Parathyroid adenoma (tissue), 2 donors: Measurements from ENCODE around the gene TEAD1.

Experiments
- H2AFZ ChIP-seq: fragments of 300-600 bp; sonication (generic); one replicate; pipeline ENCODE4 v1.7.0; 2017; ENCODE audit warnings: antibody characterized with exemption, mild to moderate bottlenecking
- H3K27ac ChIP-seq: fragments of 300-600 bp; sonication (generic); one replicate; pipeline ENCODE4 v1.7.0; 2017
- H3K27me3 ChIP-seq: fragments of 300-600 bp; sonication (generic); one replicate; pipeline ENCODE4 v1.7.0; 2017; ENCODE audit warnings: low read length; ENCODE audit not compliant: control insufficient read depth, insufficient read depth
- H3K36me3 ChIP-seq: fragments of 300-600 bp; sonication (generic); one replicate; pipeline ENCODE4 v1.7.0; 2017; ENCODE audit warnings: low read length; ENCODE audit not compliant: control insufficient read depth, insufficient read depth
- H3K4me1 ChIP-seq: fragments of 300-600 bp; sonication (generic); one replicate; pipeline ENCODE4 v1.7.0; 2017; ENCODE audit warnings: control low read depth
- H3K4me2 ChIP-seq: fragments of 300-600 bp; sonication (generic); one replicate; pipeline ENCODE4 v1.7.0; 2017; ENCODE audit warnings: low read length
- H3K4me3 ChIP-seq: fragments of 300-600 bp; sonication (generic); one replicate; pipeline ENCODE4 v1.7.0; 2017; ENCODE audit warnings: low read depth, low read length
- H3K79me2 ChIP-seq: fragments of 300-600 bp; sonication (generic); one replicate; pipeline ENCODE4 v1.7.0; 2017; ENCODE audit warnings: control low read depth
- H3K9ac ChIP-seq: fragments of 300-600 bp; sonication (generic); one replicate; pipeline ENCODE4 v1.7.0; 2017; ENCODE audit warnings: mild to moderate bottlenecking
- H3K9me3 ChIP-seq: fragments of 300-600 bp; sonication (generic); one replicate; pipeline ENCODE4 v1.7.0; 2017; ENCODE audit warnings: low read length; ENCODE audit not compliant: control insufficient read depth
- CTCF ChIP-seq: fragments of 300-600 bp; sonication (generic); IDR thresholded peaks from one replicate; pipeline ENCODE4 v1.7.0; 2017; ENCODE audit warnings: antibody characterized with exemption, mild to moderate bottlenecking
- donor health status: primary hyperparathyroidism.

TEAD1 gene

GRCh38 chr11:12983336-12983735 lies 309.1 kb downstream of the TEAD1 start:
- Histone ChIP-seq H3K36me3 (no peaks in the 10 kb centered on the region), H3K4me2 (no peak overlapping the region), H3K27me3 (no peaks in the 10 kb centered on the region), H3K9ac (no peak overlapping the region), H3K4me3 (no peak overlapping the region), H2AFZ (no peak overlapping the region), H3K9me3 (no peaks in the 10 kb centered on the region), H3K4me1 (peaks cover 5% of the 10 kb centered on the region), H3K27ac (no peak overlapping the region), H3K79me2 (no peaks in the 10 kb centered on the region)
- TF ChIP-seq CTCF: no peak

GRCh38 chr11:12986194-12986898 lies 312.1 kb downstream of the TEAD1 start:
- H3K36me3 ChIP-seq: no peaks in the 10 kb centered on the region
- H2AFZ ChIP-seq: no peak overlapping the region
- no peaks in the 10 kb centered on the region for H3K4me1 ChIP-seq
- no peak overlapping the region for H3K4me3 ChIP-seq
- H3K9ac ChIP-seq: no peak overlapping the region
- no peaks in the 10 kb centered on the region for H3K79me2 ChIP-seq
- no peaks in the 10 kb centered on the region for H3K9me3 ChIP-seq
- H3K4me2 ChIP-seq: no peak overlapping the region
- H3K27me3 ChIP-seq: no peaks in the 10 kb centered on the region
- no peak overlapping the region for H3K27ac ChIP-seq
- no peak for TF ChIP-seq CTCF

GRCh38 chr11:12989428-12990161 lies 315.4 kb downstream of the TEAD1 start:
- Histone ChIP-seq H3K27ac (no peak overlapping the region), H3K4me3 (no peak overlapping the region), H3K9ac (no peak overlapping the region), H3K36me3 (no peaks in the 10 kb centered on the region), H3K4me1 (no peaks in the 10 kb centered on the region), H3K4me2 (no peak overlapping the region), H2AFZ (no peak overlapping the region), H3K79me2 (no peaks in the 10 kb centered on the region), H3K27me3 (no peaks in the 10 kb centered on the region), H3K9me3 (no peaks in the 10 kb centered on the region)
- no peak for TF ChIP-seq CTCF

- no peaks in the 10 kb centered on the region for H3K79me2 ChIP-seq
Observed at GRCh38 chr11:12990162-12990480, 315.9 kb downstream of the TEAD1 start.

More at GRCh38 chr11:12990162-12990480, 315.9 kb downstream of the TEAD1 start:
- Histone ChIP-seq H3K4me1 (no peaks in the 10 kb centered on the region), H3K36me3 (no peaks in the 10 kb centered on the region), H3K4me3 (no peak overlapping the region), H2AFZ (no peak overlapping the region), H3K9me3 (no peaks in the 10 kb centered on the region), H3K27me3 (no peaks in the 10 kb centered on the region), H3K4me2 (no peak overlapping the region), H3K27ac (no peak overlapping the region), H3K9ac (no peak overlapping the region)
- TF ChIP-seq CTCF: no peak
